ENCODE data around the gene CYTH4.

Gene CYTH4

GRCh38 chr22:37276776-37277175 lies 5.5 kb upstream of the CYTH4 start:
- H3K27ac ChIP-seq (ENCODE audit: poor library complexity, severe bottlenecking), result no peak overlapping the region
- TF ChIP-seq CTCF (IDR thresholded peaks at IDR 0.05; ENCODE audit: poor library complexity, severe bottlenecking), result no peak
- H3K4me1 ChIP-seq (ENCODE audit: insufficient read depth, poor library complexity, severe bottlenecking), result no peaks in the 10 kb centered on the region
- ATAC-seq (ENCODE audit: low read depth) (no peak), DNase-seq (ENCODE audit: low spot score) (no peak)
- no peaks in the 10 kb centered on the region for H3K9me3 ChIP-seq (ENCODE audit: severe bottlenecking)
- no peak overlapping the region for H3K4me3 ChIP-seq (ENCODE audit: severe bottlenecking)
- no peaks in the 10 kb centered on the region for H3K36me3 ChIP-seq (ENCODE audit: low read depth)
- no peaks in the 10 kb centered on the region for H3K27me3 ChIP-seq (ENCODE audit: insufficient read depth, poor library complexity, severe bottlenecking)

GRCh38 chr22:37277384-37277783 lies 4.9 kb upstream of the CYTH4 start:
- Histone ChIP-seq H3K4me1 (ENCODE audit: insufficient read depth, poor library complexity, severe bottlenecking) (peaks cover 4% of the 10 kb centered on the region), H3K27ac (ENCODE audit: poor library complexity, severe bottlenecking) (no peak overlapping the region), H3K27me3 (ENCODE audit: insufficient read depth, poor library complexity, severe bottlenecking) (no peaks in the 10 kb centered on the region), H3K9me3 (ENCODE audit: severe bottlenecking) (no peaks in the 10 kb centered on the region), H3K4me3 (ENCODE audit: severe bottlenecking) (no peak overlapping the region), H3K36me3 (ENCODE audit: low read depth) (no peaks in the 10 kb centered on the region)
- ATAC-seq (ENCODE audit: low read depth) (no peak), DNase-seq (ENCODE audit: low spot score) (no peak)
- no peak for TF ChIP-seq CTCF (IDR thresholded peaks at IDR 0.05; ENCODE audit: poor library complexity, severe bottlenecking)

- Histone ChIP-seq H3K36me3 (ENCODE audit: low read depth) (no peaks in the 10 kb centered on the region), H3K9me3 (ENCODE audit: severe bottlenecking) (no peaks in the 10 kb centered on the region), H3K27ac (ENCODE audit: poor library complexity, severe bottlenecking) (no peak overlapping the region), H3K27me3 (ENCODE audit: insufficient read depth, poor library complexity, severe bottlenecking) (no peaks in the 10 kb centered on the region), H3K4me3 (ENCODE audit: severe bottlenecking) (no peak overlapping the region), H3K4me1 (ENCODE audit: insufficient read depth, poor library complexity, severe bottlenecking) (peaks cover 7% of the 10 kb centered on the region)
- TF ChIP-seq CTCF (IDR thresholded peaks at IDR 0.05; ENCODE audit: poor library complexity, severe bottlenecking), result no peak
- ATAC-seq (ENCODE audit: low read depth) (no peak), DNase-seq (ENCODE audit: low spot score) (no peak)
These were observed 4.0 kb upstream of the CYTH4 start for GRCh38 chr22:37278261-37278660.

- H3K9me3 ChIP-seq (ENCODE audit: severe bottlenecking), result no peaks in the 10 kb centered on the region
- no peak for ATAC-seq (ENCODE audit: low read depth)
- no peak for DNase-seq (ENCODE audit: low spot score)
- no peak overlapping the region for H3K4me3 ChIP-seq (ENCODE audit: severe bottlenecking)
- no peaks in the 10 kb centered on the region for H3K27me3 ChIP-seq (ENCODE audit: insufficient read depth, poor library complexity, severe bottlenecking)
- no peak for TF ChIP-seq CTCF (IDR thresholded peaks at IDR 0.05; ENCODE audit: poor library complexity, severe bottlenecking)
- no peak overlapping the region for H3K27ac ChIP-seq (ENCODE audit: poor library complexity, severe bottlenecking)
- H3K36me3 ChIP-seq (ENCODE audit: low read depth), result no peaks in the 10 kb centered on the region
- peaks cover 7% of the 10 kb centered on the region for H3K4me1 ChIP-seq (ENCODE audit: insufficient read depth, poor library complexity, severe bottlenecking)
These were observed 2.8 kb upstream of the CYTH4 start for GRCh38 chr22:37279331-37280181.

- ATAC-seq (ENCODE audit: low read depth), result no peak
These were observed 1.6 kb upstream of the CYTH4 start for GRCh38 chr22:37280718-37281117.

More at GRCh38 chr22:37280718-37281117, 1.6 kb upstream of the CYTH4 start:
- Histone ChIP-seq H3K27me3 (ENCODE audit: insufficient read depth, poor library complexity, severe bottlenecking) (no peaks in the 10 kb centered on the region), H3K9me3 (ENCODE audit: severe bottlenecking) (no peaks in the 10 kb centered on the region), H3K36me3 (ENCODE audit: low read depth) (no peaks in the 10 kb centered on the region), H3K27ac (ENCODE audit: poor library complexity, severe bottlenecking) (no peak overlapping the region), H3K4me1 (ENCODE audit: insufficient read depth, poor library complexity, severe bottlenecking) (peaks cover 7% of the 10 kb centered on the region), H3K4me3 (ENCODE audit: severe bottlenecking) (no peak overlapping the region)
- no peak for TF ChIP-seq CTCF (IDR thresholded peaks at IDR 0.05; ENCODE audit: poor library complexity, severe bottlenecking)
- no peak for DNase-seq (ENCODE audit: low spot score)

Measured in RWPE2 (cell line).